K562 (cell line): ENCODE data around the gene CD48. TPM values are rescaled to one million over a fixed set of nuclear protein-coding genes. Genes with fewer than 3 reads are reported as not detected.

Source experiments
- BACH1 ChIP-seq: fragments of 200-800 bp; sonication (Bioruptor generic); IDR thresholded peaks from 2 replicates; pipeline ENCODE4 v1.6.1; 2016; ENCODE audit warnings: missing genetic modification characterization, missing compliant biosample characterization
- BHLHE40 ChIP-seq: IDR thresholded peaks from 2 replicates; pipeline ENCODE4 v1.6.1; 2011; ENCODE audit warnings: low read length, improper control_type of control experiment
- BMI1 ChIP-seq: fragments of 150-350 bp; IDR thresholded peaks from 2 replicates; pipeline ENCODE4 v1.6.1; 2014; ENCODE audit warnings: low read length
- BRD4 ChIP-seq: fragments of 200-600 bp; sonication (generic); IDR thresholded peaks from 2 replicates; pipeline ENCODE4 v1.6.1; 2017; ENCODE audit warnings: inconsistent platforms
- CBX3 ChIP-seq, 2 experiments: IDR thresholded peaks; 1 replicate in 1 of 2; 2 replicates in 1 of 2; pipeline ENCODE4 v1.6.1; 2012; ENCODE audit warnings: inconsistent platforms in 2 of 2, low read length in 2 of 2, borderline replicate concordance in 1 of 2, control low read depth in 1 of 2
- ELF1 ChIP-seq: fragments of 200-800 bp; sonication (Bioruptor generic); IDR thresholded peaks from 2 replicates; pipeline ENCODE4 v1.6.1; 2016; ENCODE audit warnings: missing genetic modification characterization, missing compliant biosample characterization
- HDAC6 ChIP-seq: IDR thresholded peaks from 2 replicates; pipeline ENCODE4 v1.6.1; 2012; ENCODE audit warnings: low read depth, mild to moderate bottlenecking, control low read depth, inconsistent platforms, low read length, moderate library complexity
- HINFP ChIP-seq: fragments of 450-650 bp; conservative IDR thresholded peaks from 2 replicates; pipeline ENCODE4 v1.6.1; 2016; ENCODE audit warnings: missing genetic modification characterization, low read depth, mild to moderate bottlenecking, control low read depth, missing compliant biosample characterization
- HNRNPH1 ChIP-seq: fragments of 200-400 bp; formaldehyde crosslinking; optimal IDR thresholded peaks from 2 replicates; pipeline ENCODE3; 2017; ENCODE audit warnings: low read depth, mild to moderate bottlenecking, low read length, moderate library complexity
- IRF1 ChIP-seq: sonication (generic); formaldehyde crosslinking; IDR thresholded peaks from 2 replicates; pipeline ENCODE4 v1.8.0; 2022; ENCODE audit warnings: missing genetic modification reagents, mild to moderate bottlenecking, borderline replicate concordance
- KAT2B ChIP-seq: IDR thresholded peaks from one replicate; pipeline ENCODE4 v1.6.1; 2012; ENCODE audit warnings: low read depth, mild to moderate bottlenecking, control low read depth, inconsistent platforms, low read length, moderate library complexity
- KLF1 ChIP-seq: fragments of 450-650 bp; IDR thresholded peaks from 2 replicates; pipeline ENCODE4 v1.6.1; 2016; ENCODE audit warnings: missing genetic modification characterization, missing compliant biosample characterization
- MNT ChIP-seq, 2 experiments: fragments of 450-650 bp; conservative IDR thresholded peaks; 2 replicates each; pipeline ENCODE4 v1.6.1; 2017; ENCODE audit warnings: mild to moderate bottlenecking in 2 of 2, moderate library complexity in 2 of 2
- NR2F6 ChIP-seq: fragments of 450-650 bp; formaldehyde crosslinking; IDR thresholded peaks from 2 replicates; pipeline ENCODE4 v1.4.0; 2020; ENCODE audit warnings: mild to moderate bottlenecking
- PML ChIP-seq: IDR thresholded peaks from 2 replicates; pipeline ENCODE4 v1.6.1; 2012; ENCODE audit warnings: low read length, inconsistent platforms
- SOX6 ChIP-seq: fragments of 450-650 bp; IDR thresholded peaks from 2 replicates; pipeline ENCODE4 v1.6.1; 2014; ENCODE audit warnings: mild to moderate bottlenecking
- TSC22D4 ChIP-seq: fragments of 450-650 bp; IDR thresholded peaks from 2 replicates; pipeline ENCODE4 v1.6.1; 2016; ENCODE audit warnings: missing genetic modification characterization, missing biosample characterization, control low read depth
- ZBTB9 ChIP-seq: fragments of 450-650 bp; formaldehyde crosslinking; IDR thresholded peaks from 2 replicates; pipeline ENCODE4 v1.4.0; 2020; ENCODE audit warnings: mild to moderate bottlenecking, moderate library complexity
- ZFP30 ChIP-seq: fragments of 250-450 bp; sonication (Bioruptor Pico); IDR thresholded peaks from 2 replicates; pipeline ENCODE4 v1.8.0; 2022; ENCODE audit warnings: moderate library complexity, mild to moderate bottlenecking, inconsistent platforms, borderline replicate concordance
- ZNF24 ChIP-seq: fragments of 450-650 bp; IDR thresholded peaks from 2 replicates; pipeline ENCODE4 v1.6.1; 2016
- polyA plus RNA-seq, 8 experiments: library from polyadenylated mRNA; depleted of rRNA in 4 of 8; stranded (reverse) in 5 of 8; unstranded in 3 of 8; fragments of >200 nt; fragmentation: Nextera tagmentation in 2 of 8; fragmentation: Illumina TruSeq in 1 of 8; extraction: Ambion mirVana in 2 of 8; extraction: Trizol in 1 of 8; gene quantifications; 2 replicates each; pipeline versions ENCODE4 v1.2.1 to v1.2.3, GENCODE V29; 2011 to 2014; ENCODE audit warnings: inconsistent platforms in 1 of 8, missing spikeins in 1 of 8
- total RNA-seq, 7 experiments: library from RNA; depleted of rRNA in 6 of 7; stranded (reverse); fragments of >200 nt in 6 of 7; fragmentation: Illumina TruSeq in 2 of 7; extraction: Trizol in 2 of 7; gene quantifications; 2 replicates each; pipeline versions ENCODE4 v1.2.1 to v1.2.3, GENCODE V29; 2011 to 2021; ENCODE audit warnings: low replicate concordance in 1 of 7
- TF ChIP-seq, protein P1 (sequence below): fragments of 250-450 bp; sonication (Bioruptor Pico); IDR thresholded peaks from 2 replicates; pipeline ENCODE4 v1.8.0; 2021; ENCODE audit warnings: moderate library complexity, mild to moderate bottlenecking, inconsistent platforms
- TF ChIP-seq, protein P2 (sequence below), 2 experiments: fragments of 250-450 bp in 1 of 2; fragments of 450-650 bp in 1 of 2; sonication (Bioruptor Pico) in 1 of 2; IDR thresholded peaks; 2 replicates each; pipeline versions ENCODE4 v1.6.1 to v1.8.0; 2016 to 2021; ENCODE audit warnings: mild to moderate bottlenecking in 2 of 2, moderate library complexity in 2 of 2, missing compliant biosample characterization in 1 of 2, missing genetic modification characterization in 1 of 2

The CD48 gene
- total and polyA plus RNA-seq, 9 of the 15 experiments (the other 6 are each of a cell fraction or from before 2014, with no cell fraction given) = 0.10 to 0.42 (median 0.29) TPM; not detected in 3

- TF ChIP-seq, protein P1, sequence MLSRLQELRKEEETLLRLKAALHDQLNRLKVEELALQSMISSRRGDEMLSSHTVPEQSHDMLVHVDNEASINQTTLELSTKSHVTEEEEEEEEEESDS (CRISPR knock-in tag) = no peak
- TF ChIP-seq MNT (conservative IDR thresholded peaks at IDR 0.05) (peak in 1 of 2 experiments; percentile 51; a peak in 2 of 4 replicates), ZBTB9 (CRISPR knock-in tag) (peak; percentile 31; the same call in 1 of the 2 replicates), ELF1 (tag) (peak; percentile 71; the same call in 1 of the 2 replicates), BRD4 (peak; percentile 78; the same call in 1 of the 2 replicates), HDAC6 (no peak), ZNF24 (no peak), NR2F6 (CRISPR knock-in tag) (no peak), HINFP (tag) (no peak), CBX3 (IDR thresholded peaks at IDR 0.05; ENCODE audit: borderline replicate concordance in 1 of 2, low read length in 2 of 2) (peak in 1 of 2 experiments; percentile 63; a peak in 1 of 3 replicates), BMI1 (no peak), SOX6 (peak; percentile 89), KLF1 (tag) (no peak), BHLHE40 (0 out of 2 replicates have a peak, but pooled peaks have one; percentile 4), IRF1 (CRISPR knock-in tag) (no peak), TSC22D4 (tag) (no peak), HNRNPH1 (no peak), PML (peak; percentile 69), ZFP30 (CRISPR knock-in tag) (no peak), KAT2B (no peak), BACH1 (tag) (peak; percentile 54; the same call in 1 of the 2 replicates)
- TF ChIP-seq, protein P2, sequence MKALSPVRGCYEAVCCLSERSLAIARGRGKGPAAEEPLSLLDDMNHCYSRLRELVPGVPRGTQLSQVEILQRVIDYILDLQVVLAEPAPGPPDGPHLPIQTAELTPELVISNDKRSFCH (CRISPR knock-in tag; IDR thresholded peaks at IDR 0.05) = no peak
- TF ChIP-seq, protein P2 (tag; IDR thresholded peaks at IDR 0.05) = no peak
Measured at GRCh38 chr1:160665330-160666078, 46.1 kb downstream of the CD48 start (continued).
